ENCODE results near the gene GUCY2C. TPM values are rescaled to one million over a fixed set of nuclear protein-coding genes. Genes with fewer than 3 reads are reported as not detected.

The GUCY2C gene
- total and polyA plus RNA-seq, 10 of the 15 experiments (the other 5 are each of a cell fraction or from before 2014, with no cell fraction given) = 0.08 to 0.60 (median 0.17) TPM

DNA sequence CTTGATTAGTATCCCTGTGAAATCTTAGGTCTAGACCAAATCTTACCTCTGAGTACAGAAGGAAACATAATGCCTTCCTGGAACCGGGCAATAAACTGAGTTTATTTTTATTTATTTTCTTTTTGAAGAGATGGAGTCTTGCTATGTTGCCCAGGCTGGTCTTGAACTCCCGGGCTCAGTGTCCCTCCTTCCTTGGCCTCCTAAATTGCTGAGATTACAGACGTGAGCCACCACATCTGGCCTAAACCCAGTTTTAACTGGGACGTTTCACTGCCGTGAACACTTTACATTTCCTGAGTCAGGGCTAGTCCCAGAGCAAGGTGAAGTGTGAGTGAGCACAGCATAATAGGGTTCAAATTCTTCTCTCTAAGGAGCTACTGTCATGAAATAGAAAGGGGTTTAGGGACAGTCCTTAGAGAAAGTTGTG is 671 bp downstream of the GUCY2C start (continued):
- TF ChIP-seq, protein P1, sequence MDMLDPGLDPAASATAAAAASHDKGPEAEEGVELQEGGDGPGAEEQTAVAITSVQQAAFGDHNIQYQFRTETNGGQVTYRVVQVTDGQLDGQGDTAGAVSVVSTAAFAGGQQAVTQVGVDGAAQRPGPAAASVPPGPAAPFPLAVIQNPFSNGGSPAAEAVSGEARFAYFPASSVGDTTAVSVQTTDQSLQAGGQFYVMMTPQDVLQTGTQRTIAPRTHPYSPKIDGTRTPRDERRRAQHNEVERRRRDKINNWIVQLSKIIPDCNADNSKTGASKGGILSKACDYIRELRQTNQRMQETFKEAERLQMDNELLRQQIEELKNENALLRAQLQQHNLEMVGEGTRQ (IDR thresholded peaks at IDR 0.05; ENCODE audit: borderline replicate concordance, low read depth, low read length) = no peak
- TF ChIP-seq, protein P2, sequence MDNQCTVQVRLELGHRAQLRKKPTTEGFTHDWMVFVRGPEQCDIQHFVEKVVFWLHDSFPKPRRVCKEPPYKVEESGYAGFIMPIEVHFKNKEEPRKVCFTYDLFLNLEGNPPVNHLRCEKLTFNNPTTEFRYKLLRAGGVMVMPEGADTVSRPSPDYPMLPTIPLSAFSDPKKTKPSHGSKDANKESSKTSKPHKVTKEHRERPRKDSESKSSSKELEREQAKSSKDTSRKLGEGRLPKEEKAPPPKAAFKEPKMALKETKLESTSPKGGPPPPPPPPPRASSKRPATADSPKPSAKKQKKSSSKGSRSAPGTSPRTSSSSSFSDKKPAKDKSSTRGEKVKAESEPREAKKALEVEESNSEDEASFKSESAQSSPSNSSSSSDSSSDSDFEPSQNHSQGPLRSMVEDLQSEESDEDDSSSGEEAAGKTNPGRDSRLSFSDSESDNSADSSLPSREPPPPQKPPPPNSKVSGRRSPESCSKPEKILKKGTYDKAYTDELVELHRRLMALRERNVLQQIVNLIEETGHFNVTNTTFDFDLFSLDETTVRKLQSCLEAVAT (IDR thresholded peaks at IDR 0.05) = no peak
- TF ChIP-seq MYC (IDR thresholded peaks at IDR 0.05; ENCODE audit: insufficient read depth, insufficient read length, insufficient replicate concordance, low read length, severe bottlenecking) = no peak

DNA sequence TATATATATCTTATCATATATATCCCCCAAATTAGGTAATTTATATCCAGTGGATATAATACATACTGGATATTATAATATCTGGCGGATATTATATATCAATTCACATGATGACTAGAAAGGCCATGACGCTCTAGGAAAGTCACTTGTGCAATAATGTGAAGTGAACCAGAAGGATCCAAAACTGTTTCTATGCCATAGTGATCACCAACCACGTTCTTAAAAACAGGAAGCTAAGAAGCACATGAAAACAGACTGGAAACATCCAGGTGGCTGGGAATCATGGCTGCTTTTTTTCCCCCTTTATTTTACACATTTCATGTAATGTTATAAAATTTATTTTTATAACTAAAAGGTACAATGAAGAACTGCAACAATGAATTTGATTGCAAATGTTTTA is 1.4 kb downstream of the GUCY2C start:
- Histone ChIP-seq H3K36me3 (ENCODE audit: control insufficient read depth in 2 of 2, insufficient read depth in 2 of 2, low read length in 1 of 2) (no peaks in the 10 kb centered on the region), H3K9me3 (replicated peaks; ENCODE audit: control insufficient read depth, insufficient read depth, low read length) (no peaks in the 10 kb centered on the region), H3K9ac (ENCODE audit: control insufficient read depth, insufficient read depth, low read length) (no peak overlapping the region), H3K27me3 (replicated peaks in 1 of 2; ENCODE audit: control insufficient read depth in 2 of 2, insufficient read depth in 2 of 2, low read length in 1 of 2) (no peaks in the 10 kb centered on the region), H4K20me1 (ENCODE audit: control insufficient read depth, insufficient read depth) (no peaks in the 10 kb centered on the region), H3K4me2 (ENCODE audit: control insufficient read depth, insufficient read depth) (no peak overlapping the region), H3K4me1 (ENCODE audit: control insufficient read depth, insufficient read depth, low read length) (peaks cover 3% of the 10 kb centered on the region; the same call in 1 of the 2 replicates), H3K79me2 (ENCODE audit: control insufficient read depth, insufficient read depth, low read length) (no peaks in the 10 kb centered on the region), H3K27ac (ENCODE audit: control insufficient read depth, insufficient read depth) (no peak overlapping the region), H2AFZ (ENCODE audit: control insufficient read depth, low read depth, low read length) (no peak overlapping the region), H3K4me3 (no peak overlapping the region)
- RAD21 ChIA-PET (ENCODE audit: unreplicated experiment) = no interaction called here
- SMC1A ChIA-PET (ENCODE audit: uncharacterized antibody, unreplicated experiment) = no interaction called here
- no TSS peak for BruUV-seq (replicated peaks)
- intact Hi-C loops (cut with micrococcal nuclease; ENCODE audit: unreplicated experiment) = no loop called here
- DNase-seq (ENCODE audit: low read depth, low spot score) (no peak), ATAC-seq (no peak), FAIRE-seq (no peak)
- POLR2A ChIA-PET = no interaction called here
- WGBS (ENCODE audit: insufficient coverage, insufficient replicate concordance, low lambda C conversion rate, missing lambda C conversion rate) = 50% methylated on average over 3 of the region's 3 CpGs
- in situ Hi-C loops (cut with MboI) = no loop called here
- CTCF ChIA-PET = interaction anchor here (0.7 kb wide), 1 partner anchor 19 kb away, joined by 3 read pairs; no protein-coding TSS in a partner anchor
- no peak for TF ChIP-seq SPI1 (IDR thresholded peaks at IDR 0.05; ENCODE audit: borderline replicate concordance, insufficient read depth, low read depth, low read length)

All from GM12878 (cell line).